HEK293 (cell line): Measurements from ENCODE around the gene CDR2L.

ENCODE experiments used
- BCL11B ChIP-seq: fragments of 450-650 bp; formaldehyde crosslinking; IDR thresholded peaks from 2 replicates; pipeline ENCODE4 v1.5.1; 2016; ENCODE audit warnings: low read depth, missing biosample characterization, missing genetic modification characterization
- EGR2 ChIP-seq: fragments of 450-650 bp; formaldehyde crosslinking; IDR thresholded peaks from 2 replicates; pipeline ENCODE4 v1.5.1; 2016; ENCODE audit warnings: low read depth, missing biosample characterization, missing genetic modification characterization
- GFI1B ChIP-seq: fragments of 450-650 bp; formaldehyde crosslinking; IDR thresholded peaks from 2 replicates; pipeline ENCODE4 v1.5.1; 2016; ENCODE audit warnings: missing biosample characterization, missing genetic modification characterization
- KLF10 ChIP-seq: fragments of 450-650 bp; IDR thresholded peaks from 2 replicates; pipeline ENCODE4 v1.5.1; 2018; ENCODE audit warnings: missing biosample characterization, mild to moderate bottlenecking, missing genetic modification characterization
- MZF1 ChIP-seq: fragments of 450-650 bp; formaldehyde crosslinking; IDR thresholded peaks from 2 replicates; pipeline ENCODE4 v1.5.1; 2017; ENCODE audit warnings: missing biosample characterization, missing genetic modification characterization, borderline replicate concordance
- REPIN1 ChIP-seq: fragments of 450-650 bp; formaldehyde crosslinking; IDR thresholded peaks from 2 replicates; pipeline ENCODE4 v1.5.1; 2017; ENCODE audit warnings: missing biosample characterization, missing genetic modification characterization, low read depth
- SP3 ChIP-seq: fragments of 450-650 bp; formaldehyde crosslinking; IDR thresholded peaks from 2 replicates; pipeline ENCODE4 v1.5.1; 2016; ENCODE audit warnings: missing biosample characterization, missing genetic modification characterization
- SP7 ChIP-seq: fragments of 450-650 bp; formaldehyde crosslinking; IDR thresholded peaks from 2 replicates; pipeline ENCODE4 v1.5.1; 2016; ENCODE audit warnings: missing biosample characterization, missing genetic modification characterization
- ZBTB17 ChIP-seq: fragments of 450-650 bp; formaldehyde crosslinking; IDR thresholded peaks from 2 replicates; pipeline ENCODE4 v1.5.1; 2016; ENCODE audit warnings: missing biosample characterization, missing genetic modification characterization
- ZBTB20 ChIP-seq: fragments of 450-650 bp; formaldehyde crosslinking; IDR thresholded peaks from 2 replicates; pipeline ENCODE4 v1.5.1; 2016; ENCODE audit warnings: missing biosample characterization, missing genetic modification characterization
- ZBTB8A ChIP-seq: fragments of 450-650 bp; formaldehyde crosslinking; IDR thresholded peaks from 2 replicates; pipeline ENCODE4 v1.5.1; 2016; ENCODE audit warnings: missing biosample characterization, missing genetic modification characterization
- ZFHX2 ChIP-seq: fragments of 450-650 bp; formaldehyde crosslinking; conservative IDR thresholded peaks from 2 replicates; pipeline ENCODE4 v1.5.1; 2016; ENCODE audit warnings: missing biosample characterization, missing genetic modification characterization
- ZNF133 ChIP-seq: fragments of 450-650 bp; formaldehyde crosslinking; IDR thresholded peaks from 2 replicates; pipeline ENCODE4 v1.5.1; 2016; ENCODE audit warnings: missing biosample characterization, missing genetic modification characterization
- ZNF341 ChIP-seq: fragments of 450-650 bp; formaldehyde crosslinking; IDR thresholded peaks from 2 replicates; pipeline ENCODE4; 2016; ENCODE audit warnings: low read depth, missing biosample characterization, missing genetic modification characterization
- ZNF561 ChIP-seq: fragments of 450-650 bp; IDR thresholded peaks from 2 replicates; pipeline ENCODE4 v1.5.1; 2018; ENCODE audit warnings: missing biosample characterization, missing genetic modification characterization, borderline replicate concordance
- ZNF610 ChIP-seq: fragments of 450-650 bp; formaldehyde crosslinking; IDR thresholded peaks from 2 replicates; pipeline ENCODE4 v1.5.1; 2016; ENCODE audit warnings: missing biosample characterization, missing genetic modification characterization, borderline replicate concordance
- ZNF626 ChIP-seq: fragments of 450-650 bp; sonication (Bioruptor Pico); formaldehyde crosslinking; IDR thresholded peaks from 2 replicates; pipeline ENCODE4 v1.5.1; 2018; ENCODE audit warnings: missing biosample characterization, missing genetic modification characterization, inconsistent platforms
- ZNF768 ChIP-seq: fragments of 450-650 bp; formaldehyde crosslinking; IDR thresholded peaks from 2 replicates; pipeline ENCODE4 v1.5.1; 2018; ENCODE audit warnings: missing biosample characterization, mild to moderate bottlenecking, missing genetic modification characterization
- ZNF785 ChIP-seq: fragments of 450-650 bp; formaldehyde crosslinking; IDR thresholded peaks from 2 replicates; pipeline ENCODE4 v1.5.1; 2016; ENCODE audit warnings: missing biosample characterization, missing genetic modification characterization
- ZSCAN30 ChIP-seq: fragments of 450-650 bp; IDR thresholded peaks from 2 replicates; pipeline ENCODE4 v1.5.1; 2018; ENCODE audit warnings: missing biosample characterization, mild to moderate bottlenecking, missing genetic modification characterization, moderate library complexity
- TF ChIP-seq, protein P1 (sequence below): fragments of 450-650 bp; formaldehyde crosslinking; IDR thresholded peaks from 2 replicates; pipeline ENCODE4 v1.5.1; 2017; ENCODE audit warnings: missing biosample characterization, missing genetic modification characterization
- TF ChIP-seq, protein P2 (sequence below): fragments of 450-650 bp; formaldehyde crosslinking; IDR thresholded peaks from 2 replicates; pipeline ENCODE4 v1.5.1; 2017; ENCODE audit warnings: missing biosample characterization, mild to moderate bottlenecking, missing genetic modification characterization, moderate library complexity
- TF ChIP-seq, protein P3 (sequence below): fragments of 450-650 bp; formaldehyde crosslinking; IDR thresholded peaks from 2 replicates; pipeline ENCODE4; 2016; ENCODE audit warnings: missing biosample characterization, missing genetic modification characterization
- TF ChIP-seq, protein P4 (sequence below): fragments of 450-650 bp; formaldehyde crosslinking; IDR thresholded peaks from 2 replicates; pipeline ENCODE4 v1.5.1; 2016; ENCODE audit warnings: missing biosample characterization, missing genetic modification characterization, low read depth
- TF ChIP-seq, protein P5 (sequence below): fragments of 450-650 bp; formaldehyde crosslinking; optimal IDR thresholded peaks from 2 replicates; pipeline ENCODE3; 2016; ENCODE audit warnings: missing biosample characterization, mild to moderate bottlenecking, missing genetic modification characterization
- TF ChIP-seq, protein P6 (sequence below): fragments of 450-650 bp; formaldehyde crosslinking; IDR thresholded peaks from 2 replicates; pipeline ENCODE4 v1.5.1; 2016; ENCODE audit warnings: missing biosample characterization, missing genetic modification characterization
- TF ChIP-seq, protein P7 (sequence below): fragments of 450-650 bp; IDR thresholded peaks from 2 replicates; pipeline ENCODE4 v1.5.1; 2018; ENCODE audit warnings: missing biosample characterization, mild to moderate bottlenecking, missing genetic modification characterization

Gene CDR2L

DNA sequence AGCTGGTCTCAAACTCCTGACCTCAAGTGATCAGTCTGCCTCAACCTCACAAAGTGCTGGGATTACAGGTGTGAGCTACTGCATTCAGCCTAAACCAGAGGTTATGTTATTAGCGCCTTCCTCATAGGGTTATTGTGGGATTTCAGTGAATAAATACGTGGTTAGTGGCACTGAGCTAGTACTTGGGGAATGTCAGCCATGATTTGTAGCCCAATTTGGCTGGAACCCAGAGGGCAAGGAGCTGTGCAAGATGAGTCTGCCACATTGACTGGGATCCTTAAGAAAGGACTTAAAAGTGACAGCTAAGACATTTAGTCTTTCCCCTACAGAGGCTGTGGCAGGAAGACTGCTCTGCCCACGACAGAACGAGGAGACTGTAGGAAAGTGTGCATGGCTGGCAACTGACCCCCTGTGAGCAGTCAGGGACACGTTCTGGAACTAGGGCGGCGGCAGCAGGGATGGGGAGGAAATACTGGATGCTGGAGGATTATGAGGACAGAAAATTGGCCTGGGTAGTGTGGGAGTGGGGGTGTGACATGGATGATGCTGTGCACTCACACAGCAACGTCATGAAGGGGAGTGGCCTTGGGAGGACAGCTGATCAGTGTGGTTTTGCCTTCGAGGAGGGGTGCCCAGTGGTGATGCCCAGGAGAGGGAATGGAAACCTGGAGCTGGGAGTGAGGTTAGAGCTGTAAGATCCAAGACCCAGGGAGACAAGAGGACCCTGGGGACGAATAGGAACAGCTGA is 44.7 kb downstream of the CDR2L start (continued):
- TF ChIP-seq ZNF785 (no peak), REPIN1 (tag by site-specific recombination) (no peak), ZNF768 (tag by site-specific recombination) (no peak), MZF1 (tag by site-specific recombination) (no peak; the same call in 1 of the 2 replicates), SP3 (peak; percentile 76), ZFHX2 (tag by site-specific recombination) (peak; percentile 87), ZNF626 (tag by site-specific recombination) (no peak), KLF10 (tag by site-specific recombination) (peak; percentile 89), EGR2 (tag by site-specific recombination) (peak; percentile 49; the same call in 1 of the 2 replicates), SP7 (tag by site-specific recombination) (peak; percentile 54), ZBTB8A (0 out of 2 replicates have a peak, but pooled peaks have one; percentile 21), ZNF341 (tag by site-specific recombination) (peak; percentile 77), ZNF133 (tag by site-specific recombination) (no peak), ZBTB20 (tag by site-specific recombination) (peak; percentile 99), ZNF561 (no peak), GFI1B (no peak), ZSCAN30 (tag by site-specific recombination) (no peak), ZNF610 (tag by site-specific recombination) (no peak), ZBTB17 (peak; percentile 88), BCL11B (tag by site-specific recombination) (no peak)
- TF ChIP-seq, protein P1, sequence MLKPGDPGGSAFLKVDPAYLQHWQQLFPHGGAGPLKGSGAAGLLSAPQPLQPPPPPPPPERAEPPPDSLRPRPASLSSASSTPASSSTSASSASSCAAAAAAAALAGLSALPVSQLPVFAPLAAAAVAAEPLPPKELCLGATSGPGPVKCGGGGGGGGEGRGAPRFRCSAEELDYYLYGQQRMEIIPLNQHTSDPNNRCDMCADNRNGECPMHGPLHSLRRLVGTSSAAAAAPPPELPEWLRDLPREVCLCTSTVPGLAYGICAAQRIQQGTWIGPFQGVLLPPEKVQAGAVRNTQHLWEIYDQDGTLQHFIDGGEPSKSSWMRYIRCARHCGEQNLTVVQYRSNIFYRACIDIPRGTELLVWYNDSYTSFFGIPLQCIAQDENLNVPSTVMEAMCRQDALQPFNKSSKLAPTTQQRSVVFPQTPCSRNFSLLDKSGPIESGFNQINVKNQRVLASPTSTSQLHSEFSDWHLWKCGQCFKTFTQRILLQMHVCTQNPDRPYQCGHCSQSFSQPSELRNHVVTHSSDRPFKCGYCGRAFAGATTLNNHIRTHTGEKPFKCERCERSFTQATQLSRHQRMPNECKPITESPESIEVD (tag by site-specific recombination), result no peak
- TF ChIP-seq, protein P2, sequence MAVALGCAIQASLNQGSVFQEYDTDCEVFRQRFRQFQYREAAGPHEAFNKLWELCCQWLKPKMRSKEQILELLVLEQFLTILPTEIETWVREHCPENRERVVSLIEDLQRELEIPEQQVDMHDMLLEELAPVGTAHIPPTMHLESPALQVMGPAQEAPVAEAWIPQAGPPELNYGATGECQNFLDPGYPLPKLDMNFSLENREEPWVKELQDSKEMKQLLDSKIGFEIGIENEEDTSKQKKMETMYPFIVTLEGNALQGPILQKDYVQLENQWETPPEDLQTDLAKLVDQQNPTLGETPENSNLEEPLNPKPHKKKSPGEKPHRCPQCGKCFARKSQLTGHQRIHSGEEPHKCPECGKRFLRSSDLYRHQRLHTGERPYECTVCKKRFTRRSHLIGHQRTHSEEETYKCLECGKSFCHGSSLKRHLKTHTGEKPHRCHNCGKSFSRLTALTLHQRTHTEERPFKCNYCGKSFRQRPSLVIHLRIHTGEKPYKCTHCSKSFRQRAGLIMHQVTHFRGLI (tag by site-specific recombination), result no peak
- TF ChIP-seq, protein P3, sequence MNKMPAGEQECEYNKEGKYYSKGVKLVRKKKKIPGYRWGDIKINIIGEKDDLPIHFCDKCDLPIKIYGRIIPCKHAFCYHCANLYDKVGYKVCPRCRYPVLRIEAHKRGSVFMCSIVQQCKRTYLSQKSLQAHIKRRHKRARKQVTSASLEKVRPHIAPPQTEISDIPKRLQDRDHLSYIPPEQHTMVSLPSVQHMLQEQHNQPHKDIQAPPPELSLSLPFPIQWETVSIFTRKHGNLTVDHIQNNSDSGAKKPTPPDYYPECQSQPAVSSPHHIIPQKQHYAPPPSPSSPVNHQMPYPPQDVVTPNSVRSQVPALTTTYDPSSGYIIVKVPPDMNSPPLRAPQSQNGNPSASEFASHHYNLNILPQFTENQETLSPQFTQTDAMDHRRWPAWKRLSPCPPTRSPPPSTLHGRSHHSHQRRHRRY (tag by site-specific recombination), result no peak
- TF ChIP-seq, protein P4, sequence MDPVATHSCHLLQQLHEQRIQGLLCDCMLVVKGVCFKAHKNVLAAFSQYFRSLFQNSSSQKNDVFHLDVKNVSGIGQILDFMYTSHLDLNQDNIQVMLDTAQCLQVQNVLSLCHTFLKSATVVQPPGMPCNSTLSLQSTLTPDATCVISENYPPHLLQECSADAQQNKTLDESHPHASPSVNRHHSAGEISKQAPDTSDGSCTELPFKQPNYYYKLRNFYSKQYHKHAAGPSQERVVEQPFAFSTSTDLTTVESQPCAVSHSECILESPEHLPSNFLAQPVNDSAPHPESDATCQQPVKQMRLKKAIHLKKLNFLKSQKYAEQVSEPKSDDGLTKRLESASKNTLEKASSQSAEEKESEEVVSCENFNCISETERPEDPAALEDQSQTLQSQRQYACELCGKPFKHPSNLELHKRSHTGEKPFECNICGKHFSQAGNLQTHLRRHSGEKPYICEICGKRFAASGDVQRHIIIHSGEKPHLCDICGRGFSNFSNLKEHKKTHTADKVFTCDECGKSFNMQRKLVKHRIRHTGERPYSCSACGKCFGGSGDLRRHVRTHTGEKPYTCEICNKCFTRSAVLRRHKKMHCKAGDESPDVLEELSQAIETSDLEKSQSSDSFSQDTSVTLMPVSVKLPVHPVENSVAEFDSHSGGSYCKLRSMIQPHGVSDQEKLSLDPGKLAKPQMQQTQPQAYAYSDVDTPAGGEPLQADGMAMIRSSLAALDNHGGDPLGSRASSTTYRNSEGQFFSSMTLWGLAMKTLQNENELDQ (tag by site-specific recombination), result no peak
- TF ChIP-seq, protein P5, sequence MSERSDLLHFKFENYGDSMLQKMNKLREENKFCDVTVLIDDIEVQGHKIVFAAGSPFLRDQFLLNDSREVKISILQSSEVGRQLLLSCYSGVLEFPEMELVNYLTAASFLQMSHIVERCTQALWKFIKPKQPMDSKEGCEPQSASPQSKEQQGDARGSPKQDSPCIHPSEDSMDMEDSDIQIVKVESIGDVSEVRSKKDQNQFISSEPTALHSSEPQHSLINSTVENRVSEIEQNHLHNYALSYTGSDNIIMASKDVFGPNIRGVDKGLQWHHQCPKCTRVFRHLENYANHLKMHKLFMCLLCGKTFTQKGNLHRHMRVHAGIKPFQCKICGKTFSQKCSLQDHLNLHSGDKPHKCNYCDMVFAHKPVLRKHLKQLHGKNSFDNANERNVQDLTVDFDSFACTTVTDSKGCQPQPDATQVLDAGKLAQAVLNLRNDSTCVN, result no peak
- TF ChIP-seq, protein P6, sequence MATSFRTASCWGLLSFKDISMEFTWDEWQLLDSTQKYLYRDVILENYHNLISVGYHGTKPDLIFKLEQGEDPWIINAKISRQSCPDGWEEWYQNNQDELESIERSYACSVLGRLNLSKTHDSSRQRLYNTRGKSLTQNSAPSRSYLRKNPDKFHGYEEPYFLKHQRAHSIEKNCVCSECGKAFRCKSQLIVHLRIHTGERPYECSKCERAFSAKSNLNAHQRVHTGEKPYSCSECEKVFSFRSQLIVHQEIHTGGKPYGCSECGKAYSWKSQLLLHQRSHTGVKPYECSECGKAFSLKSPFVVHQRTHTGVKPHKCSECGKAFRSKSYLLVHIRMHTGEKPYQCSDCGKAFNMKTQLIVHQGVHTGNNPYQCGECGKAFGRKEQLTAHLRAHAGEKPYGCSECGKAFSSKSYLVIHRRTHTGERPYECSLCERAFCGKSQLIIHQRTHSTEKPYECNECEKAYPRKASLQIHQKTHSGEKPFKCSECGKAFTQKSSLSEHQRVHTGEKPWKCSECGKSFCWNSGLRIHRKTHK (tag by site-specific recombination), result no peak
- TF ChIP-seq, protein P7, sequence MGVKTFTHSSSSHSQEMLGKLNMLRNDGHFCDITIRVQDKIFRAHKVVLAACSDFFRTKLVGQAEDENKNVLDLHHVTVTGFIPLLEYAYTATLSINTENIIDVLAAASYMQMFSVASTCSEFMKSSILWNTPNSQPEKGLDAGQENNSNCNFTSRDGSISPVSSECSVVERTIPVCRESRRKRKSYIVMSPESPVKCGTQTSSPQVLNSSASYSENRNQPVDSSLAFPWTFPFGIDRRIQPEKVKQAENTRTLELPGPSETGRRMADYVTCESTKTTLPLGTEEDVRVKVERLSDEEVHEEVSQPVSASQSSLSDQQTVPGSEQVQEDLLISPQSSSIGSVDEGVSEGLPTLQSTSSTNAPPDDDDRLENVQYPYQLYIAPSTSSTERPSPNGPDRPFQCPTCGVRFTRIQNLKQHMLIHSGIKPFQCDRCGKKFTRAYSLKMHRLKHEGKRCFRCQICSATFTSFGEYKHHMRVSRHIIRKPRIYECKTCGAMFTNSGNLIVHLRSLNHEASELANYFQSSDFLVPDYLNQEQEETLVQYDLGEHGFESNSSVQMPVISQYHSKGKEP (tag by site-specific recombination), result no peak
